Vagina (tissue), 2 donors: ENCODE results near the gene MORC2. TPM values are rescaled to one million over a fixed set of nuclear protein-coding genes. Genes with fewer than 3 reads are reported as not detected.

ENCODE experiments used
- DNase-seq, 2 donors: peaks; one replicate each; pipeline ENCODE4 v3.0.0-alpha.2; 2017; ENCODE audit errors: extremely low spot score in 2 of 2
- H3K27ac ChIP-seq: fragments of 200-600 bp; sonication (generic); one replicate; pipeline ENCODE4 v1.5.1; 2019
- H3K27me3 ChIP-seq: fragments of 200-600 bp; sonication (generic); one replicate; pipeline ENCODE4 v1.5.1; 2019
- H3K36me3 ChIP-seq, 2 donors: fragments of 200-600 bp; sonication (generic); one replicate each; pipeline ENCODE4 v1.5.1; 2017 to 2019
- H3K4me1 ChIP-seq: fragments of 200-600 bp; sonication (generic); one replicate; pipeline ENCODE4 v1.5.1; 2019
- H3K4me3 ChIP-seq, 2 donors: fragments of 200-600 bp; sonication (generic); 1 replicate in 1 of 2; 2 replicates in 1 of 2; pipeline ENCODE4 v1.5.1; 2016 to 2019
- H3K9me3 ChIP-seq: fragments of 200-600 bp; sonication (generic); one replicate; pipeline ENCODE4 v1.5.1; 2019
- CTCF ChIP-seq, 3 experiments: fragments of 450-650 bp in 2 of 3; fragments of 200-600 bp in 1 of 3; sonication (generic) in 1 of 3; IDR thresholded peaks; one replicate each; pipeline ENCODE4 v1.5.1; 2017 to 2019; ENCODE audit warnings: antibody characterized with exemption in 3 of 3, mild to moderate bottlenecking in 2 of 3, moderate library complexity in 2 of 3
- POLR2A ChIP-seq, 2 donors: fragments of 450-650 bp; IDR thresholded peaks; one replicate each; pipeline ENCODE4 v1.6.1; 2017; ENCODE audit warnings: antibody characterized with exemption in 2 of 2, mild to moderate bottlenecking in 2 of 2, moderate library complexity in 2 of 2
- POLR2AphosphoS5 ChIP-seq, 2 donors: sonication (generic); formaldehyde crosslinking; IDR thresholded peaks; one replicate each; pipeline ENCODE4 v1.9.0; 2017; ENCODE audit warnings: antibody characterized with exemption in 2 of 2, mild to moderate bottlenecking in 2 of 2, low read depth in 1 of 2; ENCODE audit not compliant: insufficient read depth in 1 of 2
- intact Hi-C: fragments of 100-400 bp; cut with DNase I; formaldehyde crosslinking; loops from one replicate; pipeline ENCODE4 v1.15.1; 2023
- total RNA-seq: library from RNA; depleted of rRNA; stranded (reverse); fragments of >200 nt; gene quantifications from one replicate; pipeline ENCODE4 v1.2.3, GENCODE V29; 2016

The MORC2 gene
- total RNA-seq, 1 donor from 2014 or later = 18.4 TPM

GRCh38 chr22:30889996-30890480, 78.5 kb downstream of the MORC2 start:
- Histone ChIP-seq H3K27me3 (no peaks in the 10 kb centered on the region), H3K4me1 (no peaks in the 10 kb centered on the region), H3K36me3 (no peaks in the 10 kb centered on the region), H3K9me3 (no peaks in the 10 kb centered on the region), H3K4me3 (no peak overlapping the region), H3K27ac (no peak overlapping the region)
- DNase-seq = no peak
- intact Hi-C loops = no loop called here
- TF ChIP-seq CTCF (IDR thresholded peaks at IDR 0.05) (no peak), POLR2A (IDR thresholded peaks at IDR 0.05) (no peak), POLR2AphosphoS5 (IDR thresholded peaks at IDR 0.05; ENCODE audit: insufficient read depth in 1 of 2, low read depth in 1 of 2) (no peak)

GRCh38 chr22:30889268-30889995, 79.1 kb downstream of the MORC2 start:
- H3K36me3 ChIP-seq = no peaks in the 10 kb centered on the region
- TF ChIP-seq POLR2AphosphoS5 (IDR thresholded peaks at IDR 0.05; ENCODE audit: insufficient read depth in 1 of 2, low read depth in 1 of 2) (no peak), POLR2A (IDR thresholded peaks at IDR 0.05) (no peak), CTCF (IDR thresholded peaks at IDR 0.05) (no peak)
- no peaks in the 10 kb centered on the region for H3K4me1 ChIP-seq
- no peak overlapping the region for H3K27ac ChIP-seq
- intact Hi-C loops = no loop called here
- H3K27me3 ChIP-seq = no peaks in the 10 kb centered on the region
- H3K9me3 ChIP-seq = no peaks in the 10 kb centered on the region
- H3K4me3 ChIP-seq = no peak overlapping the region
- DNase-seq = no peak

GRCh38 chr22:30887861-30888260, 80.7 kb downstream of the MORC2 start:
- Histone ChIP-seq H3K9me3 (no peaks in the 10 kb centered on the region), H3K27ac (no peak overlapping the region), H3K4me3 (no peak overlapping the region), H3K27me3 (no peaks in the 10 kb centered on the region), H3K4me1 (no peaks in the 10 kb centered on the region), H3K36me3 (no peaks in the 10 kb centered on the region)
- TF ChIP-seq POLR2AphosphoS5 (IDR thresholded peaks at IDR 0.05; ENCODE audit: insufficient read depth in 1 of 2, low read depth in 1 of 2) = no peak
- no peak for TF ChIP-seq CTCF (IDR thresholded peaks at IDR 0.05)
- TF ChIP-seq POLR2A (IDR thresholded peaks at IDR 0.05) = no peak
- DNase-seq = no peak
- intact Hi-C loops = no loop called here

- Histone ChIP-seq H3K9me3 (no peaks in the 10 kb centered on the region), H3K4me3 (no peak overlapping the region), H3K27ac (no peak overlapping the region), H3K36me3 (no peaks in the 10 kb centered on the region), H3K4me1 (no peaks in the 10 kb centered on the region), H3K27me3 (no peaks in the 10 kb centered on the region)
- no peak for TF ChIP-seq POLR2AphosphoS5 (IDR thresholded peaks at IDR 0.05; ENCODE audit: insufficient read depth in 1 of 2, low read depth in 1 of 2)
- no peak for TF ChIP-seq POLR2A (IDR thresholded peaks at IDR 0.05)
- no peak for TF ChIP-seq CTCF (IDR thresholded peaks at IDR 0.05)
- intact Hi-C loops = no loop called here
- DNase-seq = no peak
These were observed 81.1 kb downstream of the MORC2 start for GRCh38 chr22:30887453-30887852.

GRCh38 chr22:30885591-30885990, 83.0 kb downstream of the MORC2 start:
- TF ChIP-seq CTCF (IDR thresholded peaks at IDR 0.05) (no peak), POLR2AphosphoS5 (IDR thresholded peaks at IDR 0.05; ENCODE audit: insufficient read depth in 1 of 2, low read depth in 1 of 2) (no peak), POLR2A (IDR thresholded peaks at IDR 0.05) (no peak)
- Histone ChIP-seq H3K36me3 (no peaks in the 10 kb centered on the region), H3K27ac (no peak overlapping the region), H3K4me3 (no peak overlapping the region), H3K9me3 (no peaks in the 10 kb centered on the region), H3K27me3 (no peaks in the 10 kb centered on the region), H3K4me1 (no peaks in the 10 kb centered on the region)
- intact Hi-C loops = no loop called here
- no peak for DNase-seq
